Esophagus squamous epithelium (tissue), 4 donors: ENCODE results near the gene KLRF2.

Experiments used
- CTCF ChIP-seq, 6 experiments: fragments of 450-650 bp in 4 of 6; fragments of 200-600 bp in 2 of 6; sonication (generic) in 2 of 6; IDR thresholded peaks; one replicate each; pipeline ENCODE4 v1.5.1; 2016 to 2019; ENCODE audit warnings: antibody characterized with exemption in 6 of 6, mild to moderate bottlenecking in 4 of 6, moderate library complexity in 4 of 6
- POLR2A ChIP-seq, 4 donors: fragments of 450-650 bp; IDR thresholded peaks; one replicate each; pipeline ENCODE4 v1.6.1; 2017; ENCODE audit warnings: antibody characterized with exemption in 4 of 4, mild to moderate bottlenecking in 4 of 4, moderate library complexity in 3 of 4

- no peak for TF ChIP-seq CTCF (IDR thresholded peaks at IDR 0.05)
- TF ChIP-seq POLR2A (IDR thresholded peaks at IDR 0.05), result no peak
Observed at GRCh38 chr12:9907769-9908168, 26.5 kb downstream of the KLRF2 start.
